ENCODE results near the gene FAM163B.

GRCh38 chr9:133585481-133586351 lies 23.5 kb downstream of the FAM163B start:
- TF ChIP-seq, protein P1, sequence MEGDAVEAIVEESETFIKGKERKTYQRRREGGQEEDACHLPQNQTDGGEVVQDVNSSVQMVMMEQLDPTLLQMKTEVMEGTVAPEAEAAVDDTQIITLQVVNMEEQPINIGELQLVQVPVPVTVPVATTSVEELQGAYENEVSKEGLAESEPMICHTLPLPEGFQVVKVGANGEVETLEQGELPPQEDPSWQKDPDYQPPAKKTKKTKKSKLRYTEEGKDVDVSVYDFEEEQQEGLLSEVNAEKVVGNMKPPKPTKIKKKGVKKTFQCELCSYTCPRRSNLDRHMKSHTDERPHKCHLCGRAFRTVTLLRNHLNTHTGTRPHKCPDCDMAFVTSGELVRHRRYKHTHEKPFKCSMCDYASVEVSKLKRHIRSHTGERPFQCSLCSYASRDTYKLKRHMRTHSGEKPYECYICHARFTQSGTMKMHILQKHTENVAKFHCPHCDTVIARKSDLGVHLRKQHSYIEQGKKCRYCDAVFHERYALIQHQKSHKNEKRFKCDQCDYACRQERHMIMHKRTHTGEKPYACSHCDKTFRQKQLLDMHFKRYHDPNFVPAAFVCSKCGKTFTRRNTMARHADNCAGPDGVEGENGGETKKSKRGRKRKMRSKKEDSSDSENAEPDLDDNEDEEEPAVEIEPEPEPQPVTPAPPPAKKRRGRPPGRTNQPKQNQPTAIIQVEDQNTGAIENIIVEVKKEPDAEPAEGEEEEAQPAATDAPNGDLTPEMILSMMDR (IDR thresholded peaks at IDR 0.05): no peak
- no peak for TF ChIP-seq POLR2A (IDR thresholded peaks at IDR 0.05)
